Measurements from ENCODE around the gene CFAP299. TPM values are rescaled to one million over a fixed set of nuclear protein-coding genes. Genes with fewer than 3 reads are reported as not detected.

Gene CFAP299
- total and polyA plus RNA-seq, 2 of the 13 experiments (the other 11 are each of a cell fraction or from before 2014, with no cell fraction given), result not detected

GRCh38 chr4:80916770-80917169 lies 581.2 kb downstream of the CFAP299 start (continued):
- TF ChIP-seq AKNA (CRISPR knock-in tag; IDR thresholded peaks at IDR 0.05; ENCODE audit: borderline replicate concordance) (no peak), ZNF773 (CRISPR knock-in tag; IDR thresholded peaks at IDR 0.05; ENCODE audit: borderline replicate concordance) (no peak), ZNF616 (CRISPR knock-in tag; IDR thresholded peaks at IDR 0.05; ENCODE audit: low read depth) (no peak)

- H3K4me3 ChIP-seq (replicated peaks in 1 of 3; ENCODE audit: insufficient read depth in 1 of 3, low read depth in 2 of 3, low read length in 3 of 3), result no peak overlapping the region
- no peaks in the 10 kb centered on the region for H3K4me1 ChIP-seq (ENCODE audit: insufficient read depth, low read length)
- no peak overlapping the region for H3K4me2 ChIP-seq (ENCODE audit: low read depth, low read length)
- ChIA-PET POLR2A (no interaction called here), CTCF (ENCODE audit: low intra/inter-chr PET ratio, low total read pairs) (no interaction called here)
- intact Hi-C loops (cut with micrococcal nuclease; ENCODE audit: unreplicated experiment) (no loop called here), in situ Hi-C loops (cut with HindIII; ENCODE audit: extremely low pct_ligation_motif_present, low pct_unique_long_range_greater_than_20kb) (no loop called here)
- no peak for ATAC-seq
- no peak overlapping the region for H3K27ac ChIP-seq (ENCODE audit: extremely low read length, insufficient read depth, low read length)
- no peaks in the 10 kb centered on the region for H3K9me3 ChIP-seq (ENCODE audit: low read length)
- no peak for FAIRE-seq
- no peaks in the 10 kb centered on the region for H3K36me3 ChIP-seq (replicated peaks in 1 of 2; ENCODE audit: control insufficient read depth in 1 of 2, insufficient read depth in 2 of 2, low read length in 2 of 2)
- no peak overlapping the region for H2AFZ ChIP-seq (ENCODE audit: low read length)
- H3K9ac ChIP-seq (ENCODE audit: insufficient read depth, low read depth, low read length), result no peak overlapping the region
- no peaks in the 10 kb centered on the region for H3K27me3 ChIP-seq (ENCODE audit: control insufficient read depth in 1 of 2, insufficient read depth in 2 of 2, low read length in 2 of 2)
- H4K20me1 ChIP-seq (ENCODE audit: insufficient read depth, low read length), result no peaks in the 10 kb centered on the region
- no peaks in the 10 kb centered on the region for H3K79me2 ChIP-seq (ENCODE audit: insufficient read depth, low read length)
- no peak for DNase-seq (ENCODE audit: low spot score)
- no TSS peak for BruUV-seq (replicated peaks)
- TF ChIP-seq ARNT (IDR thresholded peaks at IDR 0.05) (no peak), MBNL3 (CRISPR knock-in tag; conservative IDR thresholded peaks at IDR 0.05) (no peak), ZNF17 (CRISPR knock-in tag; IDR thresholded peaks at IDR 0.05) (no peak), BCLAF1 (IDR thresholded peaks at IDR 0.05) (no peak), MLXIP (CRISPR knock-in tag; IDR thresholded peaks at IDR 0.05; ENCODE audit: borderline replicate concordance) (no peak), LBX2 (CRISPR knock-in tag; IDR thresholded peaks at IDR 0.05; ENCODE audit: borderline replicate concordance) (no peak)
These were observed 582.5 kb downstream of the CFAP299 start for GRCh38 chr4:80918004-80918403.

All from HepG2 (cell line).